Cardiac muscle cell (in vitro differentiated cells and primary cell): ENCODE results near the gene PRRG4. TPM values are rescaled to one million over a fixed set of nuclear protein-coding genes. Genes with fewer than 3 reads are reported as not detected.

Experiments used
- DNase-seq, 2 donors: peaks; one replicate each; pipeline versions ENCODE4 v3.0.0 to v3.0.0-alpha.2; 2010 to 2017; ENCODE audit warnings: low read depth in 1 of 2, low spot score in 1 of 2
- H3K27ac ChIP-seq: fragments of 200-600 bp; sonication (generic); 2 replicates; pipeline ENCODE4 v1.5.1; 2016
- H3K27me3 ChIP-seq: fragments of 200-600 bp; sonication (generic); 2 replicates; pipeline ENCODE4 v1.6.0; 2016; ENCODE audit warnings: control low read depth
- H3K36me3 ChIP-seq: fragments of 200-600 bp; sonication (generic); 2 replicates; pipeline ENCODE4 v1.5.1; 2016; ENCODE audit warnings: control low read depth
- H3K4me1 ChIP-seq: fragments of 200-600 bp; sonication (generic); 2 replicates; pipeline ENCODE4 v1.8.1; 2017; ENCODE audit warnings: low read depth, mild to moderate bottlenecking, mixed run types
- H3K4me3 ChIP-seq: fragments of 200-600 bp; sonication (generic); 2 replicates; pipeline ENCODE4 v1.5.1; 2016; ENCODE audit warnings: mild to moderate bottlenecking
- H3K9me3 ChIP-seq: fragments of 200-600 bp; sonication (generic); 2 replicates; pipeline ENCODE4 v1.5.1; 2017; ENCODE audit warnings: low read depth, mild to moderate bottlenecking, control low read depth
- CTCF ChIP-seq: IDR thresholded peaks from 2 replicates; pipeline ENCODE4 v1.5.1; 2012; ENCODE audit warnings: low read depth, mild to moderate bottlenecking, low read length
- polyA plus RNA-seq: library from polyadenylated mRNA; unstranded; fragments of >200 nt; fragmentation: Nextera tagmentation; extraction: Ambion mirVana; gene quantifications from 2 replicates; pipeline ENCODE4 v1.2.1, GENCODE V29; 2016
- total RNA-seq: library from RNA; depleted of rRNA; stranded (reverse); fragments of >200 nt; gene quantifications from 2 replicates; pipeline ENCODE4 v1.2.3, GENCODE V29; 2016

The PRRG4 gene
- total and polyA plus RNA-seq, 2 experiments from 2014 or later, result not detected

- TF ChIP-seq CTCF, result no peak
- no peaks in the 10 kb centered on the region for H3K4me1 ChIP-seq
- H3K9me3 ChIP-seq, result no peaks in the 10 kb centered on the region
- H3K4me3 ChIP-seq, result no peak overlapping the region
- no peak overlapping the region for H3K27ac ChIP-seq
- no peaks in the 10 kb centered on the region for H3K36me3 ChIP-seq
- H3K27me3 ChIP-seq, result peaks cover 54% of the 10 kb centered on the region
- no peak for DNase-seq
Observed at GRCh38 chr11:32830796-32831195, 1.1 kb downstream of the PRRG4 start.

GRCh38 chr11:32831221-32831620 lies 1.5 kb downstream of the PRRG4 start:
- Histone ChIP-seq H3K9me3 (no peaks in the 10 kb centered on the region), H3K4me3 (no peak overlapping the region), H3K27ac (no peak overlapping the region), H3K4me1 (no peaks in the 10 kb centered on the region), H3K27me3 (peaks cover 54% of the 10 kb centered on the region), H3K36me3 (no peaks in the 10 kb centered on the region)
- DNase-seq, result no peak
- TF ChIP-seq CTCF, result no peak

- TF ChIP-seq CTCF, result no peak
- H3K36me3 ChIP-seq, result no peaks in the 10 kb centered on the region
- no peak overlapping the region for H3K4me3 ChIP-seq
- peaks cover 38% of the 10 kb centered on the region for H3K27me3 ChIP-seq
- H3K4me1 ChIP-seq, result no peaks in the 10 kb centered on the region
- no peak overlapping the region for H3K27ac ChIP-seq
- no peak for DNase-seq
- H3K9me3 ChIP-seq, result no peaks in the 10 kb centered on the region
Observed at GRCh38 chr11:32833921-32834320, 4.2 kb downstream of the PRRG4 start.

GRCh38 chr11:32836946-32837345 lies 7.2 kb downstream of the PRRG4 start:
- no peak for DNase-seq
- Histone ChIP-seq H3K9me3 (no peaks in the 10 kb centered on the region), H3K4me3 (no peak overlapping the region), H3K27me3 (peaks cover 10% of the 10 kb centered on the region), H3K27ac (no peak overlapping the region), H3K36me3 (no peaks in the 10 kb centered on the region), H3K4me1 (no peaks in the 10 kb centered on the region)
- no peak for TF ChIP-seq CTCF

GRCh38 chr11:32838505-32839274 lies 9.0 kb downstream of the PRRG4 start:
- H3K4me1 ChIP-seq, result no peaks in the 10 kb centered on the region
- DNase-seq, result peak in 1 of 2 donors; percentile 22
- no peaks in the 10 kb centered on the region for H3K9me3 ChIP-seq
- no peaks in the 10 kb centered on the region for H3K27me3 ChIP-seq
- H3K27ac ChIP-seq, result no peak overlapping the region
- no peaks in the 10 kb centered on the region for H3K36me3 ChIP-seq
- H3K4me3 ChIP-seq, result no peak overlapping the region
- TF ChIP-seq CTCF, result no peak
